Measurements from ENCODE around the gene LRCH1.

DNA sequence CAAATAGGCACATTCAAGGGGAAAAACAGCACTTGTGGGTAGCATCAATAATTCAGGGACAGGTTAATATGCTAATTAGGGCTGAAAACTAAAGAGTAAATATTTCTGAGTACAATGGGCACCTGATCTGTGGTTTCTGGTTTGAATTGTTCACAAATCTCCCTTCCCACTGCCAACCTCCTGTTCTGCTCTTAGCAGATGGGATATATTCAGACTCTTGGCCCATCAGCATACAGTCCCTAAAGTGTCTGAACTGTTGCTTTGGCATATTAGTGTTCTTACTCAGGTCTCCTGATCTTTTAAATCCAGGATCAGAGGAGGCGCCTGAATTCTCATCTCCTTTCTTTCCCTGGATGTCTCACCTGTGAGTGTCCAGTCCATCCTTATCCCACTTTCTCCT lies 8.2 kb upstream of the LRCH1 start:
- no peak for TF ChIP-seq CTCF (IDR thresholded peaks at IDR 0.05; ENCODE audit: insufficient read depth, low read length)
- no peak for TF ChIP-seq REST (IDR thresholded peaks at IDR 0.05; ENCODE audit: insufficient replicate concordance, low read depth)
- no peak for TF ChIP-seq POLR2AphosphoS5 (IDR thresholded peaks at IDR 0.05; ENCODE audit: low read depth)
- no peak for TF ChIP-seq GABPA (IDR thresholded peaks at IDR 0.05; ENCODE audit: low read depth)

Measured in HL-60 (cell line).